Left colon (tissue), 2 donors: ENCODE data around the gene MSH4. TPM values are rescaled to one million over a fixed set of nuclear protein-coding genes. Genes with fewer than 3 reads are reported as not detected.
"Not testable (repeated sequence)": the region's sequence is repeated elsewhere in the genome, so short reads cannot be mapped to it uniquely, and the experiment has no call there.

Source experiments
- ATAC-seq: fragments of 200-7000 bp; cut with Tn5 transposase; one replicate; pipeline ENCODE4 v1.9.1; 2020; ENCODE audit warnings: mild to moderate bottlenecking, moderate library complexity
- DNase-seq, 2 donors: peaks; one replicate each; pipeline ENCODE4 v3.0.0-alpha.2; 2020
- intact Hi-C, 2 donors: fragments of 100-400 bp; cut with DNase I in 1 of 2; cut with micrococcal nuclease in 1 of 2; formaldehyde crosslinking; loops; one replicate each; pipeline versions ENCODE4 v1.11.2 to v1.14.0; 2022; cut with DNase I, micrococcal nuclease
- total RNA-seq, 2 donors: library from RNA; stranded (reverse); fragmentation: NEBNext Ultra II Directional; extraction: Animal tissue kit (Norgen Biotek cat#: 25700); gene quantifications; one replicate each; pipeline ENCODE4 v1.2.1, GENCODE V29; 2021
- donor health status: DM: no; HTN: no; CAD: no.
- donor health status: DM: yes; HTN: yes; CAD: no.

The MSH4 gene
- total RNA-seq, 2 donors from 2014 or later: 0.15 to 0.45 TPM

DNA sequence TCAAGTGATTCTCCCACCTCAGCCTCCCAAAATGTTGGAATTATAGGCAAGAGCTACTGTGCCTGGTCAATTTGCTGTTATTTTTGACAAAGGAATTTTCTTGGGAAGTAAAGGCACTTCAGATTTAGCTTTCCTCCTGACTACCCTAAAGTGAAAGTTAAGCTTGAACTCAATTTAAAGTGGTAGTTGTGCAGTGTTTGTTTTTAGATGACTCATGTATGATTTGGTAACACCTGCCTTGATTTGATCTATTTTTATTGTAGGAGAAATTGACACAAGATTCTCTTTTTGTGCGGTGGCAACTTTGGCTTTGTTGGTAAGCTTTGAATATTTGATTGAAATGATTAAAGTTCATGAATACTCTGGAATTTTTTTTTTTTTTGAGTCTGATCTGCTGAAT, 5.7 kb upstream of the MSH4 start:
- peak; percentile 58 for ATAC-seq
- DNase-seq: no peak
- intact Hi-C loops: no loop called here

GRCh38 chr1:75792091-75792490, 4.6 kb upstream of the MSH4 start:
- DNase-seq (no peak), ATAC-seq (no peak)
- intact Hi-C loops: no loop called here

- no peak for ATAC-seq
- DNase-seq: no peak
- intact Hi-C loops: no loop called here
These were observed 2.3 kb upstream of the MSH4 start for GRCh38 chr1:75794382-75794781.

DNA sequence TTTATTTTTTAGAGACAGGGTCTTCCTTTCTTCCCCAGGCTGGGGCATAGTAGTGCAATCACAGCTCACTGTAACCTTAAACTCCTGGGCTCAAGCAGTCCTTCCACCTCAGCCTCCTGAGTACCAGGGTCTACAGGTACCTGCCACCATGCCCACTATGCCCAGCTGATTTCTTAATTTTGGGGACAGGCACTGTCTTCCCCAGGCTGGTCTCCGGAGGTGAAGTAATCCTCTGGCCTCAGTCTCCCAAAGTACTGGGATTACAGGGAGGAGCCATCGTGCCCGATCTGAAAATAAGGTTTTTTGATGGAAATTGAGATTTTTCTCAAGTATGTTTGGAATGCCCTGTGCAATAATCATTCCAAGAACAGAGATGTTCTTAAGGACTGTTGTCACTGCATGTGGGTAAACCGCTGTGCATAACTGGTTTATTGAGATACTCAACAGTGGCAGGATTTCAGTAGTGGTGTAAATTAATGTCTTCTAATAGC, 934 bp upstream of the MSH4 start:
- ATAC-seq (no peak), DNase-seq (no peak)
- intact Hi-C loops: no loop called here

- no peak for DNase-seq
- intact Hi-C loops: no loop called here
- ATAC-seq: peak; percentile 29
These were observed 549 bp downstream of the MSH4 start for GRCh38 chr1:75797273-75797588.

DNA sequence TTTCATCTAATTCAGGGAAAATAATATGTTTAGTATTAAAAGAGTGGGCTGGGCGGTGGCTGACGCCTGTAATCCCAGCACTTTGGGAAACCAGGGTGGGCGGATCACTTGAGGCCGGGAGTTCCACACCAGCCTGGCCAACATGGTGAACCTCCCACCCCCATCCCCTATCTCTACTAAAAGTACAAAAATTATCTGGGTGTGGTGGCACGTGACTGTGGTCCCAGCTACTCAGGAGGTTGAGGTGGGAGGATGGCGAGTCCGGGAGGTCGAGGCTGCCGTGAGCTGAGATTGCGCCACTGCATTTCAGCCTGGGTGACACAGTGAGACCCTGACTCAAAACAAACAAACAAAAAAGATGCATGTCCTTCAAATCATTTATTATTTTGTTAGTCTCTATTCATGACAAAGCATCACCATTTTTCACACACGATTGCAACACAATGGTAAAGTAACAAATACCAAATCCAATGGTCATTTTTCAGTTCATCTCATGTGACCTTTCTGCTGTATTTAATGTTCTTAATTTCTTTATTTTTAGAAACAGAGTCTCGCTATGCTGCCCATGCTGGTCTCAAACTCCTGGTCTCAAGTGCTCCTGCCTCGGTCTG, 1.0 kb downstream of the MSH4 start:
- no peak for DNase-seq
- intact Hi-C loops: no loop called here
- ATAC-seq: no peak

- intact Hi-C loops, DNase-seq: not testable (repeated sequence)
These were observed 4.8 kb downstream of the MSH4 start for GRCh38 chr1:75801480-75801879.

DNA sequence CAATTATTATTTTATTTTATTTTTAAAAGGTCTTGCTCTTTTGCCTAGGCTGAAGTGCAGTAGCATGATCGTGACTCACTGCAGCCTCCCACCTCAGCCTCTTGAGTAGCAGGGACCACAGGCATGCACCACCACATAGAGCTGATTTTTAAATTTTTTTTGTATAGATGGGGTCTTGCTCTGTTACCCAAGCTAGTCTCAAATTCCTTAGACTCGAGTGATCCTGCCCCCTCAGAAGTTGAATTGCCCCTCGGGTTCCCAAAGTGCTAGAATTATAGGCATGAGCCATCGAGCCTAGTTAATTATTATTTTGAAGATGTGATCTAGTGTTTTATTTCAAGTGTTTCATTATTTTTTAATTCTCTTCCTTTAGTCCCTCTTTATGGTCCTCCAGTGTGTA, 12.2 kb downstream of the MSH4 start:
- ATAC-seq: no peak
- no peak for DNase-seq
- intact Hi-C loops: no loop called here

More at GRCh38 chr1:75801480-75801879, 4.8 kb downstream of the MSH4 start:
- not testable (repeated sequence) for ATAC-seq

DNA sequence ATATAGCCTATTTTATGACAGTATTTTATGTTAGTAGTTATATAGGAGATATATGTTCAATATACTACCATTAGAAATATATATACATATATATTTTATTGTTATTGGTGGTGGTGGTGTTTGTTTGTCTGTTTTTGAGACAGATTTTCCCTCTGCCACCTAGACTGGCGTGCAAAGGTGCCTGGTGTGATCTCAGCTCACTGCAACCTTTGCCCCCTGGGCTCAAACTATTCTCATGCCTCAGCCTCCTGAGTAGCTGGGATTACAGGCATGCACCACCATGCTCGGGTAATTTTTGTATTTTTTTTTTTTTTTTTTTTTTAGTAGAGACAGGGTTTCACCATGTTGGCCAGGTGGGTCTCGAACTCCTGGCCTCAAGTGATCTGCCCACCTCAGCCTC, 13.4 kb downstream of the MSH4 start:
- peak; percentile 73 for ATAC-seq
- intact Hi-C loops: not testable (repeated sequence)

GRCh38 chr1:75811211-75811981, 14.7 kb downstream of the MSH4 start:
- ATAC-seq: peak; percentile 60
- intact Hi-C loops: no loop called here
- no peak for DNase-seq

More for the DNA sequence above, 13.4 kb downstream of the MSH4 start:
- not testable (repeated sequence) for DNase-seq

- intact Hi-C loops: no loop called here
- DNase-seq (no peak), ATAC-seq (no peak)
These were observed 15.4 kb downstream of the MSH4 start for GRCh38 chr1:75812065-75812464.

GRCh38 chr1:75823596-75823995, 26.9 kb downstream of the MSH4 start:
- intact Hi-C loops, DNase-seq, ATAC-seq: not testable (repeated sequence)

GRCh38 chr1:75836528-75837100, 39.9 kb downstream of the MSH4 start:
- no peak for DNase-seq
- intact Hi-C loops: no loop called here
- ATAC-seq: no peak

GRCh38 chr1:75838079-75838478, 41.4 kb downstream of the MSH4 start:
- ATAC-seq (no peak), DNase-seq (no peak)
- intact Hi-C loops: no loop called here

- ATAC-seq (no peak), DNase-seq (no peak)
- intact Hi-C loops: no loop called here
These were observed 44.7 kb downstream of the MSH4 start for GRCh38 chr1:75841421-75841820.

DNA sequence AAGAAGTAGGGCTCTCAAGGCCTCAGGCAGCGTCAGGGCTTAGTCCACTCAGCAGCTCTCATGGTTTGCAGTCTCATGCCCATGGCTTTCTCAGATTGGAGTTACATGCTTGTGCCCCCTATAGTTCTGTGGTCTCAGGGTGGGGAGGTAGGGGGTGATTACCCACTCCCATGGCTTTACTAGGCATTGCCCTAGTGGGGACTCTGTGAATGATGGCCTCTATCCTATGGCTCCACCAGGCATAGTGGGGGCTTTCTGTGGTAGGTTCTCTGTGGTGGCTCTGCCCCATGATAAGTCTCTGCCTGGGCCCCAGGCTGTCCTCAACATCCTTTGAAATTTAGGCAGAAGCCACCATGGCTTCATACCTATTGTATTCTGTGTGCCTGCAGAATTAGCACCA, 48.9 kb downstream of the MSH4 start:
- ATAC-seq (no peak), DNase-seq (no peak)
- intact Hi-C loops: no loop called here

DNA sequence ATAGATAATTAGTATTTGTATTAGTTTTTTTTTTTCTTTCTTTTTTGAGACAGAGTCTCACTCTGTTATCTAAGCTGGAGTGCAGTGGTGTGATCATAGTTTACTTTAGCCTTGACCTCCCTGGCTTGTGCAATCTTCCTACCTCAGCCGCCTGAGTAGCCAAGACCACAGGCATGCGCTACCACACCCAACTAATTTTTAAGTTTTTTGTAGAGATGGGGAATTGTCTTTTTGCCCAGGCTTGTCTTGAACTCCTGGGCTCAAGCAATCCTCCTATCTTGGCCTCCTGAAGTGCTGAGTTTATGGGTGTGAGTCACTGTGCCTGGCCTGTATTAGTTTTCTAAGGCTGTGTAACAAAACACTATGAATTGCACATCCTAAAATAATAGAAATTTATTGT, 58.3 kb downstream of the MSH4 start:
- DNase-seq (no peak), ATAC-seq (no peak)

DNA sequence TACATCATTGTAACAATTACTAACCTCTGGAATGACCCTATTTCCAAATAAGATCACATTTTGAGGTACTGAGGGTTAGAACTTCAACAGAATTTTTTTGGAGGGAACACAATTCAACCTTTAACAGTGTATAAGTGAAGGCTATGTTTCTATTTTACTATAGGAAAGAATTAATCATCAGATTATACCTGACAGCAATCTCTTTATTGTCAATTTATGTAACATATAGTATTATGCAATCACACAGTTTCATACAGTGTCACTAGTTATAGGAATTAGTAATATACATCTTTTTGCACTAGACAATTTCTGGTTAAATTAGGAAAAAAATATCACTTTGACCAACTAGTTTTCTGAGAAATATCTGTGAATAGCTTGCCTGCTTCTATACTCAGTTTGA, 59.1 kb downstream of the MSH4 start:
- intact Hi-C loops: no loop called here
- no peak for ATAC-seq
- DNase-seq: no peak

More for the DNA sequence above, 58.3 kb downstream of the MSH4 start:
- intact Hi-C loops: no loop called here

- no peak for DNase-seq
- intact Hi-C loops: no loop called here
- no peak for ATAC-seq
These were observed 65.1 kb downstream of the MSH4 start for GRCh38 chr1:75861831-75862230.

GRCh38 chr1:75870951-75871350, 74.3 kb downstream of the MSH4 start:
- intact Hi-C loops: no loop called here
- ATAC-seq (no peak), DNase-seq (no peak)
